K562 (cell line): ENCODE results near the gene VPS35L. TPM values are rescaled to one million over a fixed set of nuclear protein-coding genes. Genes with fewer than 3 reads are reported as not detected.

ENCODE experiments used
- BCOR ChIP-seq: fragments of 450-650 bp; IDR thresholded peaks from 2 replicates; pipeline ENCODE4 v1.6.1; 2016
- C11orf30 ChIP-seq: fragments of 450-650 bp; IDR thresholded peaks from 2 replicates; pipeline ENCODE4 v1.6.1; 2016; ENCODE audit warnings: low read depth, mild to moderate bottlenecking
- CLOCK ChIP-seq: fragments of 250-450 bp; sonication (Bioruptor Pico); IDR thresholded peaks from 2 replicates; pipeline ENCODE4 v1.4.0; 2020; ENCODE audit warnings: mild to moderate bottlenecking, moderate library complexity, borderline replicate concordance
- CSDE1 ChIP-seq, 2 experiments: fragments of 450-650 bp; IDR thresholded peaks; 2 replicates each; pipeline ENCODE4 v1.6.1; 2016; ENCODE audit warnings: mild to moderate bottlenecking in 1 of 2
- DACH1 ChIP-seq: fragments of 450-650 bp; IDR thresholded peaks from 2 replicates; pipeline ENCODE4 v1.6.1; 2018; ENCODE audit not compliant: partially characterized antibody
- HLTF ChIP-seq: fragments of 450-650 bp; IDR thresholded peaks from 2 replicates; pipeline ENCODE4 v1.6.1; 2016
- KDM2B ChIP-seq: fragments of 250-450 bp; sonication (Bioruptor Pico); IDR thresholded peaks from 2 replicates; pipeline ENCODE4 v1.8.0; 2021; ENCODE audit warnings: mild to moderate bottlenecking, moderate library complexity
- NR2C1 ChIP-seq, 2 experiments: fragments of 450-650 bp; IDR thresholded peaks; 2 replicates each; pipeline ENCODE4 v1.6.1; 2017; ENCODE audit warnings: mild to moderate bottlenecking in 2 of 2, antibody characterized with exemption in 1 of 2, inconsistent platforms in 1 of 2, missing compliant biosample characterization in 1 of 2, missing genetic modification characterization in 1 of 2
- SIRT6 ChIP-seq: IDR thresholded peaks from one replicate; pipeline ENCODE4 v1.6.1; 2012; ENCODE audit warnings: low read depth, mild to moderate bottlenecking, control low read depth, inconsistent platforms, low read length, moderate library complexity
- SRSF7 ChIP-seq: fragments of 200-400 bp; formaldehyde crosslinking; optimal IDR thresholded peaks from 2 replicates; pipeline ENCODE3; 2017; ENCODE audit warnings: mild to moderate bottlenecking, low read depth, low read length
- TOE1 ChIP-seq, 2 experiments: fragments of 450-650 bp in 1 of 2; sonication (generic) in 1 of 2; formaldehyde crosslinking in 1 of 2; IDR thresholded peaks; 2 replicates each; pipeline versions ENCODE4 v1.7.1 to v1.8.0; 2016 to 2022; ENCODE audit warnings: borderline replicate concordance in 2 of 2, mild to moderate bottlenecking in 2 of 2, antibody characterized with exemption in 1 of 2, inconsistent platforms in 1 of 2, low read depth in 1 of 2, missing genetic modification reagents in 1 of 2, moderate library complexity in 1 of 2
- ZFX ChIP-seq: sonication (generic); formaldehyde crosslinking; IDR thresholded peaks from 2 replicates; pipeline ENCODE4 v1.8.0; 2022; ENCODE audit warnings: mild to moderate bottlenecking, missing genetic modification reagents, moderate library complexity
- ZNF395 ChIP-seq: fragments of 200-800 bp; sonication (Bioruptor generic); IDR thresholded peaks from 2 replicates; pipeline ENCODE4 v1.6.1; 2017; ENCODE audit warnings: missing genetic modification characterization, missing compliant biosample characterization
- ZNF431 ChIP-seq: sonication (generic); formaldehyde crosslinking; IDR thresholded peaks from 2 replicates; pipeline ENCODE4 v1.8.0; 2022; ENCODE audit warnings: mild to moderate bottlenecking, missing genetic modification reagents
- ZNF507 ChIP-seq: conservative IDR thresholded peaks from 2 replicates; pipeline ENCODE4 v1.6.1; 2017; ENCODE audit warnings: missing genetic modification characterization, missing compliant biosample characterization
- polyA plus RNA-seq, 8 experiments: library from polyadenylated mRNA; depleted of rRNA in 4 of 8; stranded (reverse) in 5 of 8; unstranded in 3 of 8; fragments of >200 nt; fragmentation: Nextera tagmentation in 2 of 8; fragmentation: Illumina TruSeq in 1 of 8; extraction: Ambion mirVana in 2 of 8; extraction: Trizol in 1 of 8; gene quantifications; 2 replicates each; pipeline versions ENCODE4 v1.2.1 to v1.2.3, GENCODE V29; 2011 to 2014; ENCODE audit warnings: inconsistent platforms in 1 of 8, missing spikeins in 1 of 8
- total RNA-seq, 7 experiments: library from RNA; depleted of rRNA in 6 of 7; stranded (reverse); fragments of >200 nt in 6 of 7; fragmentation: Illumina TruSeq in 2 of 7; extraction: Trizol in 2 of 7; gene quantifications; 2 replicates each; pipeline versions ENCODE4 v1.2.1 to v1.2.3, GENCODE V29; 2011 to 2021; ENCODE audit warnings: low replicate concordance in 1 of 7
- TF ChIP-seq, protein P1 (sequence below): fragments of 250-450 bp; sonication (Bioruptor Pico); IDR thresholded peaks from 2 replicates; pipeline ENCODE4 v1.8.0; 2021; ENCODE audit warnings: borderline replicate concordance, mild to moderate bottlenecking, moderate library complexity; ENCODE audit not compliant: poor library complexity, severe bottlenecking
- TF ChIP-seq, protein P2 (sequence below): fragments of 200-800 bp; sonication (Bioruptor generic); IDR thresholded peaks from 2 replicates; pipeline ENCODE4 v1.6.1; 2016; ENCODE audit warnings: missing genetic modification characterization, missing compliant biosample characterization

Gene VPS35L
- total and polyA plus RNA-seq, 9 of the 15 experiments (the other 6 are each of a cell fraction or from before 2014, with no cell fraction given) = 10.2 to 30.4 (median 20.1) TPM

GRCh38 chr16:19521471-19522396 is 33.8 kb upstream of the VPS35L start, which contains the start of gene GDE1 (continued):
- TF ChIP-seq CLOCK (CRISPR knock-in tag) (no peak), HLTF (no peak), NR2C1 (IDR thresholded peaks at IDR 0.05) (no peak), NR2C1 (tag; IDR thresholded peaks at IDR 0.05) (no peak), ZNF395 (CRISPR knock-in tag) (no peak), TOE1 (IDR thresholded peaks at IDR 0.05; ENCODE audit: borderline replicate concordance) (peak; percentile 15; the same call in 1 of the 2 replicates), TOE1 (CRISPR knock-in tag; IDR thresholded peaks at IDR 0.05; ENCODE audit: borderline replicate concordance, low read depth) (no peak), SIRT6 (no peak), ZNF507 (no peak), C11orf30 (no peak), BCOR (no peak), KDM2B (no peak), CSDE1 (IDR thresholded peaks at IDR 0.05) (no peak), SRSF7 (no peak), ZNF431 (no peak), DACH1 (no peak), ZFX (CRISPR knock-in tag) (peak; percentile 81)
- TF ChIP-seq, protein P1, sequence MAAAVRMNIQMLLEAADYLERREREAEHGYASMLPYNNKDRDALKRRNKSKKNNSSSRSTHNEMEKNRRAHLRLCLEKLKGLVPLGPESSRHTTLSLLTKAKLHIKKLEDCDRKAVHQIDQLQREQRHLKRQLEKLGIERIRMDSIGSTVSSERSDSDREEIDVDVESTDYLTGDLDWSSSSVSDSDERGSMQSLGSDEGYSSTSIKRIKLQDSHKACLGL (CRISPR knock-in tag) = no peak
- TF ChIP-seq, protein P2, sequence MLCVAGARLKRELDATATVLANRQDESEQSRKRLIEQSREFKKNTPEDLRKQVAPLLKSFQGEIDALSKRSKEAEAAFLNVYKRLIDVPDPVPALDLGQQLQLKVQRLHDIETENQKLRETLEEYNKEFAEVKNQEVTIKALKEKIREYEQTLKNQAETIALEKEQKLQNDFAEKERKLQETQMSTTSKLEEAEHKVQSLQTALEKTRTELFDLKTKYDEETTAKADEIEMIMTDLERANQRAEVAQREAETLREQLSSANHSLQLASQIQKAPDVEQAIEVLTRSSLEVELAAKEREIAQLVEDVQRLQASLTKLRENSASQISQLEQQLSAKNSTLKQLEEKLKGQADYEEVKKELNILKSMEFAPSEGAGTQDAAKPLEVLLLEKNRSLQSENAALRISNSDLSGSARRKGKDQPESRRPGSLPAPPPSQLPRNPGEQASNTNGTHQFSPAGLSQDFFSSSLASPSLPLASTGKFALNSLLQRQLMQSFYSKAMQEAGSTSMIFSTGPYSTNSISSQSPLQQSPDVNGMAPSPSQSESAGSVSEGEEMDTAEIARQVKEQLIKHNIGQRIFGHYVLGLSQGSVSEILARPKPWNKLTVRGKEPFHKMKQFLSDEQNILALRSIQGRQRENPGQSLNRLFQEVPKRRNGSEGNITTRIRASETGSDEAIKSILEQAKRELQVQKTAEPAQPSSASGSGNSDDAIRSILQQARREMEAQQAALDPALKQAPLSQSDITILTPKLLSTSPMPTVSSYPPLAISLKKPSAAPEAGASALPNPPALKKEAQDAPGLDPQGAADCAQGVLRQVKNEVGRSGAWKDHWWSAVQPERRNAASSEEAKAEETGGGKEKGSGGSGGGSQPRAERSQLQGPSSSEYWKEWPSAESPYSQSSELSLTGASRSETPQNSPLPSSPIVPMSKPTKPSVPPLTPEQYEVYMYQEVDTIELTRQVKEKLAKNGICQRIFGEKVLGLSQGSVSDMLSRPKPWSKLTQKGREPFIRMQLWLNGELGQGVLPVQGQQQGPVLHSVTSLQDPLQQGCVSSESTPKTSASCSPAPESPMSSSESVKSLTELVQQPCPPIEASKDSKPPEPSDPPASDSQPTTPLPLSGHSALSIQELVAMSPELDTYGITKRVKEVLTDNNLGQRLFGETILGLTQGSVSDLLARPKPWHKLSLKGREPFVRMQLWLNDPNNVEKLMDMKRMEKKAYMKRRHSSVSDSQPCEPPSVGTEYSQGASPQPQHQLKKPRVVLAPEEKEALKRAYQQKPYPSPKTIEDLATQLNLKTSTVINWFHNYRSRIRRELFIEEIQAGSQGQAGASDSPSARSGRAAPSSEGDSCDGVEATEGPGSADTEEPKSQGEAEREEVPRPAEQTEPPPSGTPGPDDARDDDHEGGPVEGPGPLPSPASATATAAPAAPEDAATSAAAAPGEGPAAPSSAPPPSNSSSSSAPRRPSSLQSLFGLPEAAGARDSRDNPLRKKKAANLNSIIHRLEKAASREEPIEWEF (CRISPR knock-in tag) = no peak
